Upper lobe of left lung (tissue), 6 donors: ENCODE results near the gene VAT1L. TPM values are rescaled to one million over a fixed set of nuclear protein-coding genes. Genes with fewer than 3 reads are reported as not detected.
A peak's percentile ranks its signal among the peaks of the same experiment; 100 is the strongest.

Experiments
- ATAC-seq, 2 donors: fragments of 200-7000 bp; cut with Tn5 transposase; one replicate each; pipeline ENCODE4 v1.9.1; 2022; ENCODE audit warnings: mild to moderate bottlenecking in 2 of 2, moderate library complexity in 2 of 2; ENCODE audit not compliant: low FRiP score in 2 of 2
- DNase-seq, 2 donors: peaks; one replicate each; pipeline ENCODE4 v3.0.0-alpha.2; 2019 to 2020
- H3K27ac ChIP-seq, 4 donors: fragments of 200-600 bp; sonication (generic); one replicate each; pipeline ENCODE4 v1.5.1; 2016 to 2019
- H3K27me3 ChIP-seq, 4 donors: fragments of 200-600 bp; sonication (generic); one replicate each; pipeline ENCODE4 v1.5.1; 2017 to 2019
- H3K36me3 ChIP-seq, 4 donors: fragments of 200-600 bp; sonication (generic); one replicate each; pipeline ENCODE4 v1.5.1; 2016 to 2019
- H3K4me1 ChIP-seq, 4 donors: fragments of 200-600 bp; sonication (generic); one replicate each; pipeline ENCODE4 v1.5.1; 2018 to 2019
- H3K4me3 ChIP-seq, 4 donors: fragments of 200-600 bp; sonication (generic); one replicate each; pipeline ENCODE4 v1.5.1; 2017 to 2019; ENCODE audit warnings: mild to moderate bottlenecking in 2 of 4, moderate library complexity in 1 of 4
- H3K9me3 ChIP-seq, 4 donors: fragments of 200-600 bp; sonication (generic); one replicate each; pipeline ENCODE4 v1.5.1; 2018 to 2019
- EP300 ChIP-seq, 4 donors: sonication (generic); formaldehyde crosslinking; IDR thresholded peaks; one replicate each; pipeline ENCODE4 v1.5.1; 2017; ENCODE audit warnings: antibody characterized with exemption in 4 of 4, control low read depth in 2 of 4
- POLR2A ChIP-seq, 4 donors: fragments of 450-650 bp; IDR thresholded peaks; one replicate each; pipeline ENCODE4 v1.5.1; 2016 to 2017; ENCODE audit warnings: antibody characterized with exemption in 4 of 4, mild to moderate bottlenecking in 2 of 4
- POLR2AphosphoS5 ChIP-seq, 2 donors: sonication (generic); formaldehyde crosslinking; IDR thresholded peaks; one replicate each; pipeline ENCODE4 v1.5.1; 2017; ENCODE audit warnings: antibody characterized with exemption in 2 of 2
- WGBS, 2 donors: methylation state at CpG; one replicate each; pipeline ENCODE4 v1.1.5; 2017 to 2018; 5-methylcytosine and 5-hydroxymethylcytosine counted together
- total RNA-seq, 6 donors: library from RNA; depleted of rRNA in 4 of 6; stranded (reverse); fragments of >200 nt in 4 of 6; gene quantifications; one replicate each; pipeline versions ENCODE4 v1.1.0 to v1.2.1, GENCODE V29; 2016 to 2021
- TF ChIP-seq, protein P1 (sequence below), 6 experiments: fragments of 450-650 bp in 4 of 6; fragments of 200-600 bp in 2 of 6; sonication (generic) in 2 of 6; IDR thresholded peaks; one replicate each; pipeline ENCODE4 v1.5.1; 2016 to 2019; ENCODE audit warnings: antibody characterized with exemption in 6 of 6
- donor health status: DM: no; HTN: no; CAD: no; lungs with moderate emphysema.
- donor health status: DM: no; HTN: yes; CAD: no; lungs with severe emphysema.

The VAT1L gene
- total RNA-seq, 6 donors from 2014 or later = under 0.01 to 0.59 (median 0.27) TPM; not detected in 2

DNA sequence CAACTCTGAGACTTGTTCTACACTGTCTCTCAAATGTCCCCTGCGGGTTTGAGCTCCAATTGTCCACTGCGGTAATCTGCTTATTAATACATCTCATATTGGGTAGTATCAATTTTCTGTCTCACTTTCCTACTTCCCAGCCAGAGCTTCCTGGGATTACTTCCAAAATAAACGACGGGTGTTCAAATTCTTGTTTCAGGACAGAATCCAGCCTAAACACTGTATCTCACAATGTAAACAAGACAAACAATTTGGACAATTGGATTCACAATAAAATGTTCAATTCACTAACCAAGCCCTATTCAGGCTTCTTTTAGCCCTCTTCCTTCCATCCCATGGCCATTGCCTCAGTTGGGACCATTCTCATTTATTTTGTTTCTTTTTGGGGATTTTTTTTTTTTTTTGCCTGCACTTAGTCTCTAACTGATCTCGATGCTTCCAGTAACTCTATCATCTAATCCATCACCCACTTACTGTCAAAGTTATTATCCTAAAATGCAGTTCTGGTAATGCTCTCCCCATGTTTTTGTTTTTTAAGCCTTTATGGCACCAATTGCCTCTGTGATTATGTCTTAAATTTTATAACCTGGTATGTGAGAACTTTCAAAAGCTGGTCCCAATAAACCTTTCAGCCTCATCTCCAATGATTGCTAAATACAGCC lies 2.0 kb upstream of the VAT1L start:
- DNase-seq = no peak
- no peak for ATAC-seq
- TF ChIP-seq POLR2A (IDR thresholded peaks at IDR 0.05) (no peak), POLR2AphosphoS5 (IDR thresholded peaks at IDR 0.05) (no peak), EP300 (IDR thresholded peaks at IDR 0.05) (no peak)
- TF ChIP-seq, protein P1, sequence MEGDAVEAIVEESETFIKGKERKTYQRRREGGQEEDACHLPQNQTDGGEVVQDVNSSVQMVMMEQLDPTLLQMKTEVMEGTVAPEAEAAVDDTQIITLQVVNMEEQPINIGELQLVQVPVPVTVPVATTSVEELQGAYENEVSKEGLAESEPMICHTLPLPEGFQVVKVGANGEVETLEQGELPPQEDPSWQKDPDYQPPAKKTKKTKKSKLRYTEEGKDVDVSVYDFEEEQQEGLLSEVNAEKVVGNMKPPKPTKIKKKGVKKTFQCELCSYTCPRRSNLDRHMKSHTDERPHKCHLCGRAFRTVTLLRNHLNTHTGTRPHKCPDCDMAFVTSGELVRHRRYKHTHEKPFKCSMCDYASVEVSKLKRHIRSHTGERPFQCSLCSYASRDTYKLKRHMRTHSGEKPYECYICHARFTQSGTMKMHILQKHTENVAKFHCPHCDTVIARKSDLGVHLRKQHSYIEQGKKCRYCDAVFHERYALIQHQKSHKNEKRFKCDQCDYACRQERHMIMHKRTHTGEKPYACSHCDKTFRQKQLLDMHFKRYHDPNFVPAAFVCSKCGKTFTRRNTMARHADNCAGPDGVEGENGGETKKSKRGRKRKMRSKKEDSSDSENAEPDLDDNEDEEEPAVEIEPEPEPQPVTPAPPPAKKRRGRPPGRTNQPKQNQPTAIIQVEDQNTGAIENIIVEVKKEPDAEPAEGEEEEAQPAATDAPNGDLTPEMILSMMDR (IDR thresholded peaks at IDR 0.05) = no peak
- Histone ChIP-seq H3K27me3 (peaks cover 0 to 24% (median 12%) of the 10 kb centered on the region in 4 donors), H3K27ac (no peak overlapping the region), H3K36me3 (no peaks in the 10 kb centered on the region), H3K9me3 (no peaks in the 10 kb centered on the region), H3K4me3 (no peak overlapping the region), H3K4me1 (peaks cover 11 to 17% (median 15%) of the 10 kb centered on the region in 4 donors)
- 39 to 73% methylated on average over 5 of the region's 5 CpGs for WGBS, 2 donors

DNA sequence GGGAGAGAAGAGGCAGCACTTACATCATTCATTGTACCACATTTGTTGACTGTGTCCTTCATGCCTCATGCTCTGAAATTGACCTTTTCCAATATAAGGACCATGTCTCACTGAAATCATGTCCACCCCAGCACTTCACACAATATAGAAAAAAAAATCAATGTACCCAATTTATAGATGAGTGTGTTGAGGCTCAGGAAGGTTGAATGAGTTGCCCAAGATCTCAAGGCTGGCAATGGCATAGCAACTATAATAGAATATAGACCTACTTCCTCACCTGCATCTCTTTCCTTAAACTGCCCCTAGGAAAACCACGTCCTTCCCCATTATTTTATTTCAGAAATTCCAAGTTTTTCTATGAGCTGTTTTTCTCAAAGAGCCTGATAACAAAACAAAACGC lies 912 bp upstream of the VAT1L start:
- no peak for DNase-seq
- no peak overlapping the region for H3K27ac ChIP-seq
- H3K36me3 ChIP-seq = no peaks in the 10 kb centered on the region
- 40 to 48% methylated on average over 2 of the region's 2 CpGs for WGBS, 2 donors
- no peak overlapping the region for H3K4me3 ChIP-seq
- TF ChIP-seq EP300 (IDR thresholded peaks at IDR 0.05) (no peak), POLR2AphosphoS5 (IDR thresholded peaks at IDR 0.05) (no peak), POLR2A (IDR thresholded peaks at IDR 0.05) (no peak)
- TF ChIP-seq, protein P1 (IDR thresholded peaks at IDR 0.05) = no peak
- no peaks in the 10 kb centered on the region for H3K9me3 ChIP-seq
- H3K27me3 ChIP-seq = peaks cover 0 to 24% (median 12%) of the 10 kb centered on the region in 4 donors
- H3K4me1 ChIP-seq = peaks cover 11 to 17% (median 15%) of the 10 kb centered on the region in 4 donors
- ATAC-seq = no peak

DNA sequence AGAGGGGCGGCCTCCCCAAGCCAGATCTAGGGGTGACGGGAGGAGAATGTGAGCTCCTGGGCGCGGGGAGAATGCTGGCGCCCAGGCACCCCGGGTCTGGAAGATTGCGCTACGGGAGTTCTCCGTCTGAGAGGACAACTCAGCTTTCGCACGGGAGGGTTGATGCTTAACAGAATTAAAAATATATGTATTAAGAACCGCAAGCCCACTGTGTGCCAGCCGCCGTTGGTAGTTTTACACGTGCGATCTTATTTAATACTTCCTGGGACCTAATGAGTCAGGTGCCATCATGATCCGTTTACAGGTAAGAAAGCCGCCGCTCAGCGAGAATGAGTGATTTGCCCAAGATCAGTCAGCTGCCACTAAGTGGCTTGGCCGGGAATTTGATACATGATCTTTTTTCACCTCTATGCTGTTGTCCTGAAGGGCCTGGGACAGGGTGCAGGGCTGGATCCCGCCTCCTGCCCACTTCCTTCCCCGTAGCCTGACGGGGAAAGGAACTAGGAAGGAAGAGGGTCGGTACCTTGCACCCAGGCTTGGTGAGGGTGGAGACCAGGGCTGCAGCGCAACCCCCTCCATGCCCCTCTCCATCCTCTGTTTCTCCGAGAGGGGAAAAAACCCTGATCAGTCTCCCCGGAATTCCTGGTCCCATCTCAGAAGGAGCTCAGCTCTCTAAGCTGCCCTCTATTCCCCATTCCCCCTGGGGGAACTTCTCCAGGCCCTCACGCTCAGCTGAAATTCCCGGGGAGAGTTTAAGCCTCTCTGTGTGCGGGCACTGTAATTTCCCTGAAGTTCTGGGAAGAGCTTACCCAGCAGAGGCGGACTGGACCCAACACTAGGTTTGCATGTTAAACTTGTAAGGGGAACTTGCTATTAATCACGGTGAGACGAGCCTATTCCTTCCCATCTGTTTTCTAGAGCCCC lies 983 bp downstream of the VAT1L start:
- H3K27me3 ChIP-seq = peaks cover 0 to 24% (median 12%) of the 10 kb centered on the region in 4 donors

DNA sequence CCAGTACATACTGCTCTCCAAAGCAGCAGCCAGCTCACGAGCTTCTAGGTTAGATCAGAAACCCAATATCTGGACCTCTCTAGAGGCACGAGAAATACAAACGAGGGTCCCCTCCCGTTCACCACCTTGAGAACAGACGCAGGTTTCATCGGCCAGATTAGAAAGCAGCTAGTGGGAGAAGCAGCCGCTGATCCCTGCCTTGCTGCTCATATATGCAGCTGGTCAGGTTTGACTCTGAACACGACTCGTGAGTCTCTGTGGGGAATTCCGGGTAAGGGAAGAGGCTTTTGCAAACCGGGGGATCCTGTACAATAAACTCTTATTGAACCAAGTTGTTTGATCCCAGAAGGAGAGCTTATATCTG lies 1.6 kb downstream of the VAT1L start:
- 9 to 28% methylated on average over 5 to 11 of the region's 11 CpGs for WGBS, 2 donors
- TF ChIP-seq POLR2A (IDR thresholded peaks at IDR 0.05) (no peak), POLR2AphosphoS5 (IDR thresholded peaks at IDR 0.05) (no peak), EP300 (IDR thresholded peaks at IDR 0.05) (no peak)
- TF ChIP-seq, protein P1 (IDR thresholded peaks at IDR 0.05) = no peak
- no peak for ATAC-seq
- Histone ChIP-seq H3K4me3 (no peak overlapping the region), H3K27me3 (peaks cover 0 to 24% (median 12%) of the 10 kb centered on the region in 4 donors), H3K9me3 (no peaks in the 10 kb centered on the region), H3K36me3 (no peaks in the 10 kb centered on the region), H3K4me1 (peaks cover 11 to 17% (median 15%) of the 10 kb centered on the region in 4 donors), H3K27ac (no peak overlapping the region)
- DNase-seq = no peak

More for the DNA sequence above, 983 bp downstream of the VAT1L start:
- Histone ChIP-seq H3K9me3 (no peaks in the 10 kb centered on the region), H3K27ac (no peak overlapping the region), H3K4me1 (peaks cover 11 to 17% (median 15%) of the 10 kb centered on the region in 4 donors), H3K36me3 (no peaks in the 10 kb centered on the region), H3K4me3 (peak overlapping the region in 3 of 4 donors; percentile 34 to 48 (median 47))
- TF ChIP-seq POLR2AphosphoS5 (IDR thresholded peaks at IDR 0.05) (no peak), POLR2A (IDR thresholded peaks at IDR 0.05) (no peak), EP300 (IDR thresholded peaks at IDR 0.05) (no peak)
- TF ChIP-seq, protein P1 (IDR thresholded peaks at IDR 0.05) = no peak
- WGBS, 2 donors = 6 to 7% methylated on average over 18 to 34 of the region's 34 CpGs
- ATAC-seq (no peak), DNase-seq (peak in 1 of 2 donors; percentile 22)
